Kidney (tissue), 14 donors: ENCODE measurements around the gene EPHA2. TPM values are rescaled to one million over a fixed set of nuclear protein-coding genes. Genes with fewer than 3 reads are reported as not detected.

Experiments used
- DNase-seq, 5 donors: peaks; one replicate each; pipeline ENCODE4 v3.0.0-alpha.2; 2013 to 2020
- FAIRE-seq: peaks from 2 replicates; lab custom pipeline; 2012; peaks lifted over from hg19 to GRCh38; lab: Jason Lieb, UNC
- H3K27ac ChIP-seq, 2 donors: one replicate each; pipeline ENCODE4 v1.7.0; 2013; ENCODE audit warnings: low read depth in 2 of 2, low read length in 2 of 2, inconsistent platforms in 1 of 2
- H3K27me3 ChIP-seq: one replicate; pipeline ENCODE4 v1.7.1; 2013; ENCODE audit warnings: low read length, inconsistent platforms; ENCODE audit not compliant: control insufficient read depth, insufficient read depth
- H3K36me3 ChIP-seq, 3 donors: one replicate each; pipeline versions ENCODE4 v1.7.0 to v1.7.1; 2013; ENCODE audit warnings: low read length in 3 of 3, control low read depth in 1 of 3, inconsistent platforms in 1 of 3; ENCODE audit not compliant: insufficient read depth in 3 of 3, control insufficient read depth in 2 of 3
- H3K4me1 ChIP-seq, 3 donors: one replicate each; pipeline versions ENCODE4 v1.7.0 to v1.7.1; 2013; ENCODE audit warnings: low read length in 3 of 3, inconsistent platforms in 1 of 3, low read depth in 1 of 3; ENCODE audit not compliant: control insufficient read depth in 2 of 3, insufficient read depth in 2 of 3
- H3K4me3 ChIP-seq, 3 donors: one replicate each; pipeline versions ENCODE4 v1.7.0 to v1.8.1; 2013; ENCODE audit warnings: low read length in 3 of 3, control low read depth in 1 of 3, inconsistent platforms in 1 of 3
- H3K9ac ChIP-seq, 3 donors: one replicate each; pipeline versions ENCODE4 v1.7.0 to v1.7.1; 2013; ENCODE audit warnings: low read length in 3 of 3, control low read depth in 1 of 3, inconsistent platforms in 1 of 3
- H3K9me3 ChIP-seq, 3 donors: one replicate each; pipeline versions ENCODE4 v1.7.0 to v1.7.1; 2013; ENCODE audit warnings: low read length in 3 of 3, control low read depth in 1 of 3, inconsistent platforms in 1 of 3; ENCODE audit not compliant: control insufficient read depth in 2 of 3, insufficient read depth in 1 of 3
- intact Hi-C: fragments of 100-400 bp; cut with DNase I; formaldehyde crosslinking; loops from one replicate; pipeline ENCODE4 v1.11.1; 2022
- polyA plus RNA-seq: library from polyadenylated mRNA; stranded (reverse); fragments of 350-450 nt; fragmentation: Illumina TruSeq; extraction: RNeasy Lipid Tissue Mini Kit (QIAGEN cat#74804); gene quantifications from one replicate; pipeline ENCODE4 v1.2.3, GENCODE V29; 2014; ENCODE audit warnings: low read depth, low replicate concordance; ENCODE audit not compliant: insufficient read depth
- total RNA-seq: library from RNA; stranded (reverse); fragmentation: NEBNext Ultra II Directional; extraction: Animal tissue kit (Norgen Biotek cat#: 25700); gene quantifications from one replicate; pipeline ENCODE4 v1.2.1, GENCODE V29; 2021
- TF ChIP-seq, protein P1 (sequence below): IDR thresholded peaks from 3 replicates; pipeline ENCODE4 v1.5.1; 2012; ENCODE audit warnings: mild to moderate bottlenecking, moderate library complexity, borderline replicate concordance; ENCODE audit not compliant: insufficient read depth; ENCODE audit errors: extremely low read depth
- donor health status: control.
- donor health status: control.
- donor health status: control.
- donor health status: control.
- donor health status: control.
- donor health status: DM: yes; HTN: yes; CAD: no.
- donor health status: Normal renal cell carcinoma (clear cell type).

Gene EPHA2
- total and polyA plus RNA-seq, 2 donors from 2014 or later: 5.5 to 34.2 TPM

DNA sequence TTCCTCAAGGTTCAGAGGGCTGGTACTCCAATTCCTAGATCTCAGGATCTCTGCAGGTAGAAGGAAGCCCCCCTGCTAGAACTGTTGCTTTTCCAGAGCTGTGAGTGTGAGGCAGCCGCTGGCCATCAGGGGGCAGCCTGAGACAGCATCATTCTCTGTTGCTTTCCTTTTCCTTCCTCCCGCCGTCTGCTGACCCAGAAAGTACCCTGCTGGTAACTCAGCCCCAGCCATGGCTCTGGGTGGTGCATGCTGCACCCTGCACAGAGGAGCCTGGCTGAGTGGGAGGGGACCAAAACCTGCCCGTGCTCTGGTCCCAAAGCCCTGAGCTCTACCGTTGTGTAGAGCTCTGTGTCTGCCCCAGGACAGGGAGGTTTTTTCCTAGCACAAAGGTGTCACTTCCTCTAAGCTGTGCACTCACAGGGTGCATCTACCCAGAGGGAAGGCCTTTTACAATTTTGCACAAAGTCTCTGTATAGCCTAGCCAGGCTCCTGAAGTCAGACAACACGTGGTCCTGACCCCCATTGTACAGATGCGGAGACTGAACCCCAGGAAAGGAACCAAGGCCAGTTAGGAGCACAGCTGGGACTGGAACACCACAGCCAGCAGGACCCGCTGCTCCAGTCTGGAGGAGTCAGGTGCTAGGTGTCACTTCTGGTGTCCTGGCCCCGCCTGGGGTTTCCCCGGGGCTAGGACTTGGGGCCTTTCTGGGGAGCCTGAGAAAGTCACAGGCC lies 76.8 kb downstream of the EPHA2 start:
- Histone ChIP-seq H3K4me3 (peak overlapping the region in 1 of 3 donors; percentile 14), H3K4me1 (peaks cover 0 to 12% (median 6%) of the 10 kb centered on the region in 3 donors), H3K9me3 (no peaks in the 10 kb centered on the region), H3K27me3 (no peaks in the 10 kb centered on the region), H3K27ac (no peak overlapping the region), H3K9ac (peak overlapping the region in 1 of 3 donors; percentile 40), H3K36me3 (no peaks in the 10 kb centered on the region)
- TF ChIP-seq, protein P1, sequence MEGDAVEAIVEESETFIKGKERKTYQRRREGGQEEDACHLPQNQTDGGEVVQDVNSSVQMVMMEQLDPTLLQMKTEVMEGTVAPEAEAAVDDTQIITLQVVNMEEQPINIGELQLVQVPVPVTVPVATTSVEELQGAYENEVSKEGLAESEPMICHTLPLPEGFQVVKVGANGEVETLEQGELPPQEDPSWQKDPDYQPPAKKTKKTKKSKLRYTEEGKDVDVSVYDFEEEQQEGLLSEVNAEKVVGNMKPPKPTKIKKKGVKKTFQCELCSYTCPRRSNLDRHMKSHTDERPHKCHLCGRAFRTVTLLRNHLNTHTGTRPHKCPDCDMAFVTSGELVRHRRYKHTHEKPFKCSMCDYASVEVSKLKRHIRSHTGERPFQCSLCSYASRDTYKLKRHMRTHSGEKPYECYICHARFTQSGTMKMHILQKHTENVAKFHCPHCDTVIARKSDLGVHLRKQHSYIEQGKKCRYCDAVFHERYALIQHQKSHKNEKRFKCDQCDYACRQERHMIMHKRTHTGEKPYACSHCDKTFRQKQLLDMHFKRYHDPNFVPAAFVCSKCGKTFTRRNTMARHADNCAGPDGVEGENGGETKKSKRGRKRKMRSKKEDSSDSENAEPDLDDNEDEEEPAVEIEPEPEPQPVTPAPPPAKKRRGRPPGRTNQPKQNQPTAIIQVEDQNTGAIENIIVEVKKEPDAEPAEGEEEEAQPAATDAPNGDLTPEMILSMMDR: peak; percentile 91
- FAIRE-seq (no peak), DNase-seq (peak; percentile 86 to 90 (median 89))
- intact Hi-C loops: loop anchor here (5.0 kb wide), 1 partner anchor 108 kb away; no protein-coding TSS in a partner anchor

DNA sequence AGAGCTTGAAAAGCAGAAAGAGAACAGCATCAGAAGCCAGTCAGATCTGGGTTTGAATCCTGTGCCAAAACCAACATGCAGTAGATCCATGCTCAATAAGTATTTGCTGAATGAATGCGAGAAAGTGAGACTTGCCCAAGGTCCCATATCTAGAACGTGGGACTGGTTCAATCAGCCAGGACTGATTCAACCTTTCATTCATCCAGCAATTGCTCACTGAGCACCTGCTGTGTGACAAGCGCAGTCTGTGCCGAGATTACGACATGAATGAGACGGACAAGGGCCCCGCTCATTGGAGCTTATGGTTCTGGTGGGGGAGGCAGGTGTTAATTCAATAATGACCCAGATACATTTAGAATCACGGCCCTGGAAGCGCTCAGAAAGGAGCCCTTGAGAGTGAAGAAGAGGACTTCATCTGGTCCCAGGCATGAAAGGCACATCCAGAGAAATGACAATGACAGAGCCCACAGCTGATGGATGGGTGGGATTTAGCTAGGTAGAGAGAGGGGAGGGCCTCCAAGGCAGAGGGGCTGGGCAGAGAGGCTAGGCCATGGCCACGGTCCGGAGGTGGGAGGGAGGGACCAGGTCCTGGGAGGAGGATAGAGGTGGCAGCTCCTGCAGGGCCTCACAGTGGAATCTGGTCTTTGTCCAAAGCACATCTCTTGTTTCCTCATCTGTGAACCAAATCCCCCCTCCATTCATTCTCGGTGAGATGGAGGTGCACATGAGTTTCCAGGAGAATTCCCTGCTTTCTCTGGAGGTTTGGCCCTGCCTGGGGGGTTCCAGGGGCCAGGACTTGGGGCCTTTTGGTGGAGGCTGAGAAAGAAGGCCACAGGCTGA lies 78.2 kb downstream of the EPHA2 start:
- peak overlapping the region in 1 of 3 donors; percentile 12 for H3K9ac ChIP-seq
- H3K4me1 ChIP-seq: peaks cover 0 to 15% (median 6%) of the 10 kb centered on the region in 3 donors
- intact Hi-C loops: loop anchor here (5.0 kb wide), 1 partner anchor 110 kb away; no protein-coding TSS in a partner anchor
- H3K9me3 ChIP-seq: no peaks in the 10 kb centered on the region
- no peak overlapping the region for H3K27ac ChIP-seq
- no peaks in the 10 kb centered on the region for H3K36me3 ChIP-seq
- DNase-seq (no peak), FAIRE-seq (no peak)
- TF ChIP-seq, protein P1: no peak
- no peaks in the 10 kb centered on the region for H3K27me3 ChIP-seq
- no peak overlapping the region for H3K4me3 ChIP-seq

DNA sequence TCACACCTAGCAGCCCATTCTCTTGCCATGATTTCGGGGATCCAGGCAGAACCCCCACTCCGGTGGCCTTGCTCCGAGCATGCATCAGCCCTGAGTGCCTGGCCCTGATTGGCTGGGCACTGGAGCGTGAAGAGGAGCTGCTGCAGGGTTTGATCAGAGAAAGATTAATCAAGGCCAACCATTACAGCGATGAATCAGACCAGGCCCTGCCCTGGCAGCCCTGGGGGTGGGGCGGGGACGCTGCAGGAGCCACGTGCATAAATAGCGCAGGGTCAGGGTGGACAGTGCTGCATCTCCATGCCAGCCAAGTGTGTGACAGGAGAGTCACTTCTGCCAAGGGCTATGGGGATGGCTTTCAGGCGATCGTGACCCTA lies 79.0 kb downstream of the EPHA2 start:
- Histone ChIP-seq H3K27me3 (no peaks in the 10 kb centered on the region), H3K9ac (peak overlapping the region in 1 of 3 donors; percentile 12), H3K27ac (no peak overlapping the region), H3K9me3 (no peaks in the 10 kb centered on the region), H3K4me3 (no peak overlapping the region), H3K36me3 (no peaks in the 10 kb centered on the region), H3K4me1 (peaks cover 0 to 15% (median 6%) of the 10 kb centered on the region in 3 donors)
- TF ChIP-seq, protein P1: no peak
- DNase-seq (peak in 1 of 5 donors; percentile 53), FAIRE-seq (no peak)
- intact Hi-C loops: loop anchor here (5.0 kb wide), 1 partner anchor 110 kb away; no protein-coding TSS in a partner anchor
